EH (cell line): ENCODE measurements around the gene OR2J2.
"Not testable (repeated sequence)": the region's sequence is repeated elsewhere in the genome, so short reads cannot be mapped to it uniquely, and the experiment has no call there.

Source experiments
- DNase-seq: peaks from one replicate; pipeline ENCODE4 v3.0.0-alpha.2; 2015; ENCODE audit warnings: low read depth

The OR2J2 gene

GRCh38 chr6:29170607-29171006 is at the start of gene OR2J2:
Gene OR2J2, plus strand, starts transcription at chr6:29170907. Its CDS starts 2,729 bp downstream, at chr6:29173636.
- DNase-seq = not testable (repeated sequence)

- DNase-seq = no peak
Observed at GRCh38 chr6:29129326-29130012, 41.2 kb upstream of the OR2J2 start.

GRCh38 chr6:29130644-29131043 is 40.1 kb upstream of the OR2J2 start:
- DNase-seq = no peak

GRCh38 chr6:29131691-29132090 is 39.0 kb upstream of the OR2J2 start:
- no peak for DNase-seq

GRCh38 chr6:29137724-29138123 is 33.0 kb upstream of the OR2J2 start:
- no peak for DNase-seq

- DNase-seq = no peak
Observed at GRCh38 chr6:29141606-29142005, 29.1 kb upstream of the OR2J2 start.

GRCh38 chr6:29142309-29142708 is 28.4 kb upstream of the OR2J2 start:
- DNase-seq = no peak

GRCh38 chr6:29146179-29146578 is 24.5 kb upstream of the OR2J2 start:
- DNase-seq = no peak

GRCh38 chr6:29147074-29147473 is 23.6 kb upstream of the OR2J2 start:
- DNase-seq = no peak

- not testable (repeated sequence) for DNase-seq
Observed at GRCh38 chr6:29149444-29149843, 21.3 kb upstream of the OR2J2 start.

GRCh38 chr6:29153083-29153482 is 17.6 kb upstream of the OR2J2 start:
- no peak for DNase-seq

GRCh38 chr6:29155182-29155581 is 15.5 kb upstream of the OR2J2 start:
- not testable (repeated sequence) for DNase-seq

- not testable (repeated sequence) for DNase-seq
Observed at GRCh38 chr6:29159922-29160321, 10.8 kb upstream of the OR2J2 start.

GRCh38 chr6:29165571-29165970 is 5.1 kb upstream of the OR2J2 start:
- not testable (repeated sequence) for DNase-seq

GRCh38 chr6:29171736-29172135 is 1.0 kb downstream of the OR2J2 start:
- no peak for DNase-seq

GRCh38 chr6:29183594-29183993 is 12.9 kb downstream of the OR2J2 start:
- DNase-seq = no peak

- not testable (repeated sequence) for DNase-seq
Observed at GRCh38 chr6:29188659-29189058, 18.0 kb downstream of the OR2J2 start.

- DNase-seq = no peak
Observed at GRCh38 chr6:29200767-29201662, 30.3 kb downstream of the OR2J2 start.

GRCh38 chr6:29201966-29202365 is 31.3 kb downstream of the OR2J2 start:
- DNase-seq = no peak

- no peak for DNase-seq
Observed at GRCh38 chr6:29211488-29211887, 40.8 kb downstream of the OR2J2 start.

- no peak for DNase-seq
Observed at GRCh38 chr6:29216528-29216927, 45.8 kb downstream of the OR2J2 start.

GRCh38 chr6:29217242-29217641 is 46.5 kb downstream of the OR2J2 start:
- not testable (repeated sequence) for DNase-seq

- DNase-seq = not testable (repeated sequence)
Observed at GRCh38 chr6:29218056-29218455, 47.3 kb downstream of the OR2J2 start.
